Heart right ventricle (tissue), 16 donors: ENCODE measurements around the gene ADGRD1. TPM values are rescaled to one million over a fixed set of nuclear protein-coding genes. Genes with fewer than 3 reads are reported as not detected.

Experiments
- ATAC-seq, 8 donors: fragments of 200-7000 bp; cut with Tn5 transposase; one replicate each; pipeline ENCODE4 v1.9.1; 2020; ENCODE audit warnings: mild to moderate bottlenecking in 8 of 8, moderate library complexity in 8 of 8, moderate number of reproducible peaks in 1 of 8
- DNase-seq, 2 donors: peaks; one replicate each; pipeline ENCODE4 v3.0.0-alpha.2; 2020
- H3K27ac ChIP-seq, 10 donors: fragments of 200-600 bp; sonication (generic) in 2 of 10; one replicate each; pipeline versions ENCODE4 v1.5.0 to v1.8.0; 2020 to 2022; ENCODE audit warnings: mild to moderate bottlenecking in 3 of 10
- H3K27me3 ChIP-seq, 7 donors: fragments of 200-600 bp; one replicate each; pipeline ENCODE4 v1.8.0; 2021 to 2022; ENCODE audit warnings: mild to moderate bottlenecking in 2 of 7
- H3K36me3 ChIP-seq, 9 donors: fragments of 200-600 bp; sonication (generic) in 1 of 9; one replicate each; pipeline versions ENCODE4 v1.5.0 to v1.8.0; 2020 to 2022; ENCODE audit warnings: mild to moderate bottlenecking in 2 of 9
- H3K4me1 ChIP-seq, 9 donors: fragments of 200-600 bp; sonication (generic) in 1 of 9; one replicate each; pipeline versions ENCODE4 v1.5.0 to v1.8.0; 2020 to 2022; ENCODE audit warnings: mild to moderate bottlenecking in 4 of 9
- H3K4me3 ChIP-seq, 10 donors: fragments of 200-600 bp; sonication (generic) in 2 of 10; one replicate each; pipeline versions ENCODE4 v1.5.0 to v1.8.0; 2020 to 2022; ENCODE audit warnings: mild to moderate bottlenecking in 7 of 10, moderate library complexity in 2 of 10
- H3K9me3 ChIP-seq, 11 donors: fragments of 200-600 bp in 10 of 11; sonication (generic) in 2 of 11; one replicate each; pipeline versions ENCODE4 v1.5.0 to v1.8.0; 2013 to 2022; ENCODE audit warnings: mild to moderate bottlenecking in 2 of 11, control low read depth in 1 of 11, moderate library complexity in 1 of 11
- WGBS, 2 donors: extraction: QIAGEN DNeasy Blood & Tissue Kit; methylation state at CpG; one replicate each; pipeline ENCODE4 v1.1.7; 2013; ENCODE audit warnings: inconsistent platforms in 1 of 2; 5-methylcytosine and 5-hydroxymethylcytosine counted together
- intact Hi-C, 10 donors: fragments of 100-400 bp; cut with DNase I; formaldehyde crosslinking; loops; one replicate each; pipeline versions ENCODE4 v1.11.1 to v1.14.2; 2022
- polyA plus RNA-seq, 2 donors: library from polyadenylated mRNA; stranded (reverse); fragments of 200-250 nt; gene quantifications; one replicate each; pipeline ENCODE4 v1.2.3, GENCODE V29; 2013
- total RNA-seq, 10 donors: library from RNA; stranded (reverse); fragmentation: NEBNext Ultra II Directional in 3 of 10; extraction: Animal tissue kit (Norgen Biotek cat#: 25700) in 3 of 10; gene quantifications; one replicate each; pipeline versions ENCODE4 v1.2.1 to v1.2.4, GENCODE V29; 2021 to 2023
- TF ChIP-seq, protein P1 (sequence below), 9 donors: fragments of 200-600 bp; sonication (generic) in 2 of 9; IDR thresholded peaks; one replicate each; pipeline versions ENCODE4 v1.5.0 to v1.8.0; 2021 to 2022; ENCODE audit warnings: antibody characterized with exemption in 9 of 9, mild to moderate bottlenecking in 5 of 9, moderate library complexity in 1 of 9
- donor health status: Arrhythmogenic right ventricular cardiomyopathy.
- donor health status: ischemic (EF 13 %, LVEDD 7.1; RV severe dilation, severe dysfunction).
- donor health status: healthy with polysubstance abuse.
- donor health status: DM: no; HTN: yes; CAD: no.
- donor health status: DM: no; HTN: no; CAD: no.
- donor health status: ischemic (EF 25% LVEDD 6.9; RV normal size, moderate dysfunction).
- donor health status: ischemic (EF 25% LVEDD 5.7; RV mildly dilated, moderate dysfunction).
- donor health status: healthy.
- donor health status: DM: yes; HTN: yes; CAD: no.
- donor health status: Ischemic cardiomyopathy.
- donor health status: ischemic (EF 35%, LVEDD 5.7; RV mildly dilated, moderate dysfunction).
- donor health status: nonischemic (EF 11% LVEDD 7.7; RV severe dilation, severe dysfunction).
- donor health status: DM: yes; HTN: yes; CAD: no.
- donor health status: PGD.
- donor health status: ischemic (EF 29% LVEDD 5.4; RV normal size, mild dysfunction).
- donor health status: nonischemic (EF 23%, LVEDD 6.1; RV moderate dilation, normal function).

ADGRD1 gene
- total and polyA plus RNA-seq, 12 donors = 16.8 to 157 (median 69.7) TPM

GRCh38 chr12:130919086-130919485, 34.6 kb upstream of the ADGRD1 start:
- intact Hi-C loops = loop anchor here (5.0 to 10.0 kb wide), 8 partner anchors 213 to 1086 kb away; partner anchors contain the start of genes MMP17 (in 2 of the 10) and SFSWAP (in 1 of the 10)
- H3K4me1 ChIP-seq = peaks cover 0 to 9% (median 0%) of the 10 kb centered on the region in 9 donors
- TF ChIP-seq, protein P1, sequence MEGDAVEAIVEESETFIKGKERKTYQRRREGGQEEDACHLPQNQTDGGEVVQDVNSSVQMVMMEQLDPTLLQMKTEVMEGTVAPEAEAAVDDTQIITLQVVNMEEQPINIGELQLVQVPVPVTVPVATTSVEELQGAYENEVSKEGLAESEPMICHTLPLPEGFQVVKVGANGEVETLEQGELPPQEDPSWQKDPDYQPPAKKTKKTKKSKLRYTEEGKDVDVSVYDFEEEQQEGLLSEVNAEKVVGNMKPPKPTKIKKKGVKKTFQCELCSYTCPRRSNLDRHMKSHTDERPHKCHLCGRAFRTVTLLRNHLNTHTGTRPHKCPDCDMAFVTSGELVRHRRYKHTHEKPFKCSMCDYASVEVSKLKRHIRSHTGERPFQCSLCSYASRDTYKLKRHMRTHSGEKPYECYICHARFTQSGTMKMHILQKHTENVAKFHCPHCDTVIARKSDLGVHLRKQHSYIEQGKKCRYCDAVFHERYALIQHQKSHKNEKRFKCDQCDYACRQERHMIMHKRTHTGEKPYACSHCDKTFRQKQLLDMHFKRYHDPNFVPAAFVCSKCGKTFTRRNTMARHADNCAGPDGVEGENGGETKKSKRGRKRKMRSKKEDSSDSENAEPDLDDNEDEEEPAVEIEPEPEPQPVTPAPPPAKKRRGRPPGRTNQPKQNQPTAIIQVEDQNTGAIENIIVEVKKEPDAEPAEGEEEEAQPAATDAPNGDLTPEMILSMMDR (IDR thresholded peaks at IDR 0.05) = no peak
- H3K27ac ChIP-seq = no peak overlapping the region
- 57 to 85% methylated on average over 1 of the region's 1 CpG for WGBS, 2 donors
- H3K4me3 ChIP-seq = no peak overlapping the region
- peaks cover 0 to 10% (median 0%) of the 10 kb centered on the region in 11 donors for H3K9me3 ChIP-seq
- ATAC-seq = no peak
- peaks cover 0 to 26% (median 9%) of the 10 kb centered on the region in 7 donors for H3K27me3 ChIP-seq
- DNase-seq = no peak
- H3K36me3 ChIP-seq = no peaks in the 10 kb centered on the region

- intact Hi-C loops = loop anchor here in 1 of 10 donors (10.0 kb wide), 1 partner anchor 185 kb away; no protein-coding TSS in a partner anchor
- Histone ChIP-seq H3K27me3 (peaks cover 0 to 21% (median 9%) of the 10 kb centered on the region in 7 donors), H3K27ac (peak overlapping the region in 8 of 10 donors; percentile 6 to 60 (median 35)), H3K4me1 (peaks cover 0 to 9% (median 0%) of the 10 kb centered on the region in 9 donors), H3K9me3 (peaks cover 0 to 10% (median 0%) of the 10 kb centered on the region in 11 donors), H3K36me3 (no peaks in the 10 kb centered on the region), H3K4me3 (no peak overlapping the region)
- TF ChIP-seq, protein P1 (IDR thresholded peaks at IDR 0.05) = no peak
- 83 to 85% methylated on average over 15 of the region's 15 CpGs for WGBS, 2 donors
- ATAC-seq (peak in 3 of 8 donors; percentile 1 to 12 (median 3)), DNase-seq (no peak)
These were observed 33.5 kb upstream of the ADGRD1 start for GRCh38 chr12:130920119-130920703.

DNA sequence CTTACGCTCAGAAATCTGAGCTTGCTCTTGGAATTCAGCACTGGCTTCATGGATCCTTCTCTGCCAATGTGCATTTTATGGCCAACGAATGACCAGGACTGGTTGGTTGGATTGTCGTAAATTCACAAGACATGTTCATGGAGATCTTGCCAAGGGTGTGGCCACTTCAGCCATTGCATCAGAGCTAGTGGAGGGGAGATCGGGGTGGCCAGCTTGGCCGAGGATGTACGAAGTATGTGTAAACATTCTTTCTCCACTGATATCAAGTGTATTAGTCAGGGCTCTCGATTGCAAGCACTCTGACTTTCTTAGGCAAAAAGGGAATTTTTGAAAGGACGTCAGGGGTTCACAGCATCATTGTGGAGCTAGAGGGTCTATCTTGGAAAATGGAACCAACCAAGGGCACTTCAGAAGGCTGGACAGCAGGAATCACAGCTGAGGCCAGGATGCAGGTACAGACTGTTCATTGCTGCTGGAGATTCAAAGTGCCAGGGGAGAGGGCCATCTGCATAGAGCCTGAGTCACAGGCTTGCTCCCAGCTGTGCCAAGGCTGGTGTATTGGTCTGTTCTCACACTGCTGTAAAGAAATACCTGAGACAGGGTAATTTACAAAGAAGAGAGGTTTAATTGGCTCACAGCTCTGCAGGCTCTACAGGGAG, 32.9 kb upstream of the ADGRD1 start:
- WGBS, 2 donors = 63% methylated on average over 8 of the region's 8 CpGs
- Histone ChIP-seq H3K27ac (peak overlapping the region in 9 of 10 donors; percentile 6 to 69 (median 48)), H3K4me3 (no peak overlapping the region), H3K27me3 (peaks cover 0 to 15% (median 9%) of the 10 kb centered on the region in 7 donors), H3K9me3 (peaks cover 0 to 10% (median 0%) of the 10 kb centered on the region in 11 donors), H3K4me1 (peaks cover 0 to 9% (median 0%) of the 10 kb centered on the region in 9 donors), H3K36me3 (no peaks in the 10 kb centered on the region)
- TF ChIP-seq, protein P1 (IDR thresholded peaks at IDR 0.05) = no peak
- intact Hi-C loops = loop anchor here in 1 of 10 donors (10.0 kb wide), 1 partner anchor 184 kb away; no protein-coding TSS in a partner anchor
- DNase-seq = peak; percentile 27 to 62
- peak; percentile 42 to 82 (median 62) for ATAC-seq

GRCh38 chr12:130922511-130922953, 31.2 kb upstream of the ADGRD1 start:
- TF ChIP-seq, protein P1 (IDR thresholded peaks at IDR 0.05) = no peak
- peaks cover 0 to 10% (median 0%) of the 10 kb centered on the region in 11 donors for H3K9me3 ChIP-seq
- H3K36me3 ChIP-seq = no peaks in the 10 kb centered on the region
- no peak overlapping the region for H3K4me3 ChIP-seq
- H3K27me3 ChIP-seq = peaks cover 0 to 6% (median under 1%) of the 10 kb centered on the region in 7 donors
- no peak for DNase-seq
- intact Hi-C loops = loop anchor here in 2 of 10 donors (2.0 to 10.0 kb wide), 2 partner anchors 66 to 182 kb away; no protein-coding TSS in a partner anchor
- H3K4me1 ChIP-seq = peaks cover 0 to 9% (median 0%) of the 10 kb centered on the region in 9 donors
- H3K27ac ChIP-seq = peak overlapping the region in 8 of 10 donors; percentile 22 to 64 (median 54)
- peak in 7 of 8 donors; percentile 15 to 70 (median 61) for ATAC-seq
- whole genome bisulfite sequencing, 2 donors = 42 to 58% methylated on average over 4 of the region's 4 CpGs
